ENCODE data around the gene ADGRL2. TPM values are rescaled to one million over a fixed set of nuclear protein-coding genes. Genes with fewer than 3 reads are reported as not detected.

Gene ADGRL2
- total and polyA plus RNA-seq, 2 of the 4 experiments (the other 2 are of a cell fraction): 17.0 to 42.7 TPM

DNA sequence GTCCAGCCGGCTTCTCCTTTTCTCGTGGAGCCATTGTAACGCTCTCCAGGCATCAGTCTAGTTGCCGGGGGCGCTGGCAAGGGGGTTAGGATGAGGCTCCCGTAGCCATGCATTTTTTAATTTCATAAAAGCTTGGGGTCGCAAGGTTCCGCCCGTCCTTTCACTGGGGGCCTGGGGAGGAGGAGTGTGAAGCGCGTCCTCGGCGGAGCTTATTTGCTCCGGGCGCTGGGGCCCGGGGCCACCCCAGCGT, 1.6 kb downstream of the ADGRL2 start:
- dilution Hi-C loops (cut with HindIII; ENCODE audit: low sequenced_read_pairs, unreplicated experiment) (no loop called here), in situ Hi-C loops (cut with MboI; ENCODE audit: low sequenced_read_pairs) (no loop called here), intact Hi-C loops (cut with micrococcal nuclease) (loop anchor here (5.0 kb wide), 1 partner anchor 535 kb away; no protein-coding TSS in a partner anchor)
- no peak overlapping the region for H2BK120ac ChIP-seq (ENCODE audit: low read depth, low read length)
- no peak overlapping the region for H3K18ac ChIP-seq (ENCODE audit: low read depth, low read length)
- no peak overlapping the region for H3K56ac ChIP-seq (ENCODE audit: extremely low read depth, insufficient read depth, low read length)
- no peaks in the 10 kb centered on the region for H4K20me1 ChIP-seq (ENCODE audit: insufficient read depth, low read length)
- no peaks in the 10 kb centered on the region for H3K9me3 ChIP-seq (ENCODE audit: control insufficient read depth, insufficient read depth, low read length)
- peak overlapping the region; percentile 90 for H2AFZ ChIP-seq (replicated peaks; ENCODE audit: low read length, poor library complexity)
- H2AK5ac ChIP-seq (ENCODE audit: low read depth, low read length): no peak overlapping the region
- no peaks in the 10 kb centered on the region for H3K4me1 ChIP-seq (ENCODE audit: control insufficient read depth, insufficient read depth, low read length)
- peak overlapping the region; percentile 68 for H3K4me2 ChIP-seq (ENCODE audit: low read depth, low read length)
- no peak overlapping the region for H2BK20ac ChIP-seq (ENCODE audit: low read depth, low read length)
- ATAC-seq (ENCODE audit: low read depth) (no peak), DNase-seq (no peak)
- H3K27ac ChIP-seq (ENCODE audit: insufficient read depth, low read length): no peak overlapping the region
- H2BK5ac ChIP-seq (ENCODE audit: low read depth, low read length, poor library complexity, severe bottlenecking): no peak overlapping the region
- peak overlapping the region; percentile 47; the same call in 1 of the 2 replicates for H3K9ac ChIP-seq (ENCODE audit: low read depth, low read length)
- no peaks in the 10 kb centered on the region for H3K9me1 ChIP-seq (ENCODE audit: insufficient read depth, low read length)
- H3K4ac ChIP-seq (ENCODE audit: low read depth, low read length): no peak overlapping the region
- H4K8ac ChIP-seq (ENCODE audit: low read depth in 2 of 2, low read length in 2 of 2): no peak overlapping the region
- no peak overlapping the region for H2BK15ac ChIP-seq (ENCODE audit: low read depth, low read length)
- ChIA-PET POLR2A (ENCODE audit: unreplicated experiment) (no interaction called here), CTCF (no interaction called here)
- no CpG with 5 or more reads among the region's 17 CpGs for WGBS, 2 experiments (ENCODE audit: extremely low coverage in 2 of 2, insufficient read length in 1 of 2)
- H3K14ac ChIP-seq (replicated peaks; ENCODE audit: low read depth, low read length): 0 out of 2 replicates have a peak overlapping the region, but pooled peaks have one; percentile 48
- no TSS peak for BruUV-seq (replicated peaks)
- no peaks in the 10 kb centered on the region; a peak in 1 of 4 replicates for H3K79me1 ChIP-seq (ENCODE audit: low read depth in 1 of 2, low read length in 2 of 2)
- no peaks in the 10 kb centered on the region for H3K36me3 ChIP-seq (ENCODE audit: control insufficient read depth, insufficient read depth, low read length)
- H4K91ac ChIP-seq (ENCODE audit: insufficient read depth, low read depth, low read length): no peak overlapping the region
- peak overlapping the region; percentile 55 for H3K4me3 ChIP-seq (ENCODE audit: insufficient read depth, low read depth, low read length)
- TF ChIP-seq MAFK (IDR thresholded peaks at IDR 0.05; ENCODE audit: low read depth, low read length) (no peak), POLR2A (IDR thresholded peaks at IDR 0.05; ENCODE audit: low read depth, low read length) (no peak), RFX5 (IDR thresholded peaks at IDR 0.05; ENCODE audit: low read depth, low read length) (no peak), CHD1 (IDR thresholded peaks at IDR 0.05; ENCODE audit: low read depth, low read length) (no peak), CEBPB (IDR thresholded peaks at IDR 0.05; ENCODE audit: low read depth, low read length) (no peak), MAZ (IDR thresholded peaks at IDR 0.05; ENCODE audit: borderline replicate concordance, low read depth, low read length) (no peak), NFE2L2 (IDR thresholded peaks at IDR 0.05; ENCODE audit: low read depth, low read length) (no peak), ELK1 (IDR thresholded peaks at IDR 0.05; ENCODE audit: borderline replicate concordance, low read depth, low read length) (no peak), USF2 (IDR thresholded peaks at IDR 0.05; ENCODE audit: low read depth, low read length) (no peak), SMC3 (IDR thresholded peaks at IDR 0.05; ENCODE audit: low read depth, low read length) (no peak), MXI1 (IDR thresholded peaks at IDR 0.05; ENCODE audit: borderline replicate concordance, low read depth, low read length) (no peak), RAD21 (IDR thresholded peaks at IDR 0.05; ENCODE audit: low read length) (no peak), BHLHE40 (IDR thresholded peaks at IDR 0.05; ENCODE audit: low read depth, low read length) (no peak), RCOR1 (IDR thresholded peaks at IDR 0.05; ENCODE audit: insufficient replicate concordance, low read length) (no peak), FOS (IDR thresholded peaks at IDR 0.05; ENCODE audit: low read depth, low read length) (no peak)
- TF ChIP-seq, protein P1, sequence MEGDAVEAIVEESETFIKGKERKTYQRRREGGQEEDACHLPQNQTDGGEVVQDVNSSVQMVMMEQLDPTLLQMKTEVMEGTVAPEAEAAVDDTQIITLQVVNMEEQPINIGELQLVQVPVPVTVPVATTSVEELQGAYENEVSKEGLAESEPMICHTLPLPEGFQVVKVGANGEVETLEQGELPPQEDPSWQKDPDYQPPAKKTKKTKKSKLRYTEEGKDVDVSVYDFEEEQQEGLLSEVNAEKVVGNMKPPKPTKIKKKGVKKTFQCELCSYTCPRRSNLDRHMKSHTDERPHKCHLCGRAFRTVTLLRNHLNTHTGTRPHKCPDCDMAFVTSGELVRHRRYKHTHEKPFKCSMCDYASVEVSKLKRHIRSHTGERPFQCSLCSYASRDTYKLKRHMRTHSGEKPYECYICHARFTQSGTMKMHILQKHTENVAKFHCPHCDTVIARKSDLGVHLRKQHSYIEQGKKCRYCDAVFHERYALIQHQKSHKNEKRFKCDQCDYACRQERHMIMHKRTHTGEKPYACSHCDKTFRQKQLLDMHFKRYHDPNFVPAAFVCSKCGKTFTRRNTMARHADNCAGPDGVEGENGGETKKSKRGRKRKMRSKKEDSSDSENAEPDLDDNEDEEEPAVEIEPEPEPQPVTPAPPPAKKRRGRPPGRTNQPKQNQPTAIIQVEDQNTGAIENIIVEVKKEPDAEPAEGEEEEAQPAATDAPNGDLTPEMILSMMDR (conservative IDR thresholded peaks at IDR 0.05; ENCODE audit: low read depth, low read length): no peak
- H3K23ac ChIP-seq (ENCODE audit: low read depth, low read length): peak overlapping the region; percentile 56; the same call in 1 of the 2 replicates
- peak overlapping the region; percentile 23 for H2AK9ac ChIP-seq (replicated peaks; ENCODE audit: low read depth, low read length, poor library complexity)
- peaks cover 8% of the 10 kb centered on the region for H3K27me3 ChIP-seq (ENCODE audit: control insufficient read depth, insufficient read depth, low read length)
- H4K5ac ChIP-seq (ENCODE audit: low read depth, low read length): no peak overlapping the region

Measured in IMR-90 (cell line).